Brain microvascular endothelial cell (primary cell): Measurements from ENCODE around the gene C1D.

Source experiments
- DNase-seq: peaks from one replicate; pipeline ENCODE4 v3.0.0-alpha.2; 2020
- H3K27ac ChIP-seq: fragments of 250-450 bp; sonication (Bioruptor Pico); 2 replicates; pipeline ENCODE4 v1.5.1; 2020; ENCODE audit warnings: mild to moderate bottlenecking, moderate library complexity
- H3K27me3 ChIP-seq: fragments of 250-450 bp; sonication (Bioruptor Pico); replicated peaks from 2 replicates; pipeline ENCODE4 v1.5.1; 2020; ENCODE audit warnings: mild to moderate bottlenecking
- H3K36me3 ChIP-seq: fragments of 250-450 bp; sonication (Bioruptor Pico); replicated peaks from 2 replicates; pipeline ENCODE4 v1.5.1; 2020; ENCODE audit warnings: mild to moderate bottlenecking
- H3K4me3 ChIP-seq: 2 replicates; pipeline ENCODE4 v1.5.1; 2011; ENCODE audit warnings: low read depth, mild to moderate bottlenecking, control low read depth, low read length, moderate library complexity
- in situ Hi-C: cut with HindIII; loops from 2 replicates; pipeline ENCODE4 v1.10.0; 2017; ENCODE audit warnings: low sequenced_read_pairs, low pct_ligation_motif_present
- TF ChIP-seq, protein P1 (sequence below): IDR thresholded peaks from 2 replicates; pipeline ENCODE4 v1.5.1; 2011; ENCODE audit warnings: low read depth, mild to moderate bottlenecking, moderate library complexity, low read length, control low read depth, inconsistent platforms; ENCODE audit errors: missing control alignments

C1D gene

DNA sequence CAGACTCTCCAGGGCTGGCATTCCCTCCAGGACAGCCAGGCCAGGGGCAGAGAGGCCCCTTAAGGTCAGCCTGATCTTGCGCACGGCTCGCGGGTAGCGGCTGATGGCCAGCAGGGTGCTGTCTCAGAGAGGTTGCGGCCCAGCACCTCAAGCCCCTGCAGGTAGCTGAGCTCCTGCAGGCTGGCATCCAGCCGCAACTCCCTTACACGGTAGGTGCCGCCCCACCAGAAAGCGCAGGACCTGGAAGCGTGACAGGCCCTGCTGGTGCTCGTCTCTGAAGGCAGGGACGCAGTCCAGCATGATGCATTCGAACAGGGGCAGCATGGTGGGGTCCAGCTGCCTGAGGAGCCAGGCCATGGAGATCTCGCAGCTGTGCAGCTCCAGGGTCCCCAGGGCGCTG, 38.9 kb downstream of the C1D start:
- Histone ChIP-seq H3K4me3 (no peak overlapping the region), H3K27ac (no peak overlapping the region), H3K27me3 (no peaks in the 10 kb centered on the region), H3K36me3 (no peaks in the 10 kb centered on the region)
- in situ Hi-C loops = no loop called here
- TF ChIP-seq, protein P1, sequence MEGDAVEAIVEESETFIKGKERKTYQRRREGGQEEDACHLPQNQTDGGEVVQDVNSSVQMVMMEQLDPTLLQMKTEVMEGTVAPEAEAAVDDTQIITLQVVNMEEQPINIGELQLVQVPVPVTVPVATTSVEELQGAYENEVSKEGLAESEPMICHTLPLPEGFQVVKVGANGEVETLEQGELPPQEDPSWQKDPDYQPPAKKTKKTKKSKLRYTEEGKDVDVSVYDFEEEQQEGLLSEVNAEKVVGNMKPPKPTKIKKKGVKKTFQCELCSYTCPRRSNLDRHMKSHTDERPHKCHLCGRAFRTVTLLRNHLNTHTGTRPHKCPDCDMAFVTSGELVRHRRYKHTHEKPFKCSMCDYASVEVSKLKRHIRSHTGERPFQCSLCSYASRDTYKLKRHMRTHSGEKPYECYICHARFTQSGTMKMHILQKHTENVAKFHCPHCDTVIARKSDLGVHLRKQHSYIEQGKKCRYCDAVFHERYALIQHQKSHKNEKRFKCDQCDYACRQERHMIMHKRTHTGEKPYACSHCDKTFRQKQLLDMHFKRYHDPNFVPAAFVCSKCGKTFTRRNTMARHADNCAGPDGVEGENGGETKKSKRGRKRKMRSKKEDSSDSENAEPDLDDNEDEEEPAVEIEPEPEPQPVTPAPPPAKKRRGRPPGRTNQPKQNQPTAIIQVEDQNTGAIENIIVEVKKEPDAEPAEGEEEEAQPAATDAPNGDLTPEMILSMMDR = no peak
- no peak for DNase-seq

DNA sequence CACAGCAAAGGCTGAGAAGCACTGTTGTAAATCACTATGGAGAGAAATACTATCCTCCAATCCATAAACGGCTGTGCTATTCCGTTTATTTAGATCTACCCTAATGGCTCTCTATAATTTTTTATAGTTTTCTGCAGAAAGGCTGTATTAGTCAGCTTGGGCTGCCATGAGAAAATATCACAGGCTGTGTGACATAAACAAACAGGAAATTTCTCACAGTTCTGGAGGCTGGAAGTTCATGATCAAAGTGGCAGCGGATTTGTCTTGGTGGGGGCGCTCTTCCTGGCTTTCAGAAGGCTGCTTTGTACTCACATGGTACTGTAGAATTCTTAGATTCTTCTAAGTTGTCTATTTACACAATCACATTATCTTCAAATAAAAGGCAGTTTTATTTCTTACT, 44.1 kb downstream of the C1D start:
- no peaks in the 10 kb centered on the region for H3K36me3 ChIP-seq
- no peak overlapping the region for H3K4me3 ChIP-seq
- TF ChIP-seq, protein P1 = no peak
- no peak overlapping the region for H3K27ac ChIP-seq
- no peaks in the 10 kb centered on the region for H3K27me3 ChIP-seq
- in situ Hi-C loops = no loop called here
- DNase-seq = no peak

DNA sequence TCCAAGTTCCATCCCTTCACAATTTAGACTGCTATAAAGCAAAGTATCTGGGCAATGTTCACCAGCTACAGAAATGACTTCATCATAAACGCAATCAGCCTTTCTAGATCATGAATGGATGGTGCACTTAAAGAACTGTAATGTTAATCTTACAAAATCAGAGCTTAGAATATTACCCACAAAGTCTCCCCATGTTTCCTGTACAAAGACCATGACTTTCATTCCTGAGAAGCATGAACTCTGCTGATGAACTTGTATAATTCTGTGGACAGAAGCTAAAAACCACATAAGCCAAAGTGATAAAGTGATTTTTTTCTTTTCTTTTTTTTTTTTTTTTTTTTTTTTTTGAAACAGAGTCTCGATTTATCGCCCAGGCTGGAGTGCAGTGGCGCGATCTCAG, 53.3 kb downstream of the C1D start:
- no peak overlapping the region for H3K4me3 ChIP-seq
- H3K27me3 ChIP-seq = no peaks in the 10 kb centered on the region
- TF ChIP-seq, protein P1 = no peak
- no peak for DNase-seq
- in situ Hi-C loops = no loop called here
- no peak overlapping the region for H3K27ac ChIP-seq
- H3K36me3 ChIP-seq = no peaks in the 10 kb centered on the region

DNA sequence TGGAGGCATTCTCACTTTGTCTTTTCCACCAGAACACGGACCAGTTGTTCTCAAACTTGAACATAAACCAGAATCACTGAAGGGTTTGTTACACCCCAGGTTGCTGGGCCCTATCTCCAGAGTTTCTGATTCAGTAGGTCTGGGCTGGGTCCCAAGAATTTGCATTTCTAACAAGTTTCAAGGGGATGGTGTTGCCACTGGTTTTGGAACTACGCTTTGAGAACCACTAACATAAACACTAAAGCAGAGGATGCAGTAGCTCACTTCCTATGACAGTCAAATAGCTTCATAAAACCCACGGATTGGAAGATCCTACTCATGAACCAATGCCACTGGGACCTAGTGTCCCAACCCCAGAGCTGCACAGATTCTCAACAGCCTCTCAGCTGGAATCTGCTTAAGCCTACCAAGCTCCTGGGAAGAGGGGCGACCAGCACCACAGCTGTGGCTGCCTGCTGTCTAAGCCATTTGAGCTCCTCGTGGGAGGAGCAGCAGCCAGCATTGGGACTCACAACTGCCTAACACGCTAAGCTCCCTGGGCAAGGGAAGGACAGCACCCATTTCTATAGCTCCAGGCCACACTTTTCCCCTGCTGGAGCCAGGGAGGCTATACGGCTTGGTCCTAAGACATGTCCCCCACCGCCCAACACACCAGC, 62.5 kb downstream of the C1D start:
- no peak overlapping the region for H3K4me3 ChIP-seq
- H3K36me3 ChIP-seq = no peaks in the 10 kb centered on the region
- no peak for DNase-seq
- TF ChIP-seq, protein P1 = no peak
- H3K27me3 ChIP-seq = no peaks in the 10 kb centered on the region
- H3K27ac ChIP-seq = no peak overlapping the region
- in situ Hi-C loops = no loop called here

DNA sequence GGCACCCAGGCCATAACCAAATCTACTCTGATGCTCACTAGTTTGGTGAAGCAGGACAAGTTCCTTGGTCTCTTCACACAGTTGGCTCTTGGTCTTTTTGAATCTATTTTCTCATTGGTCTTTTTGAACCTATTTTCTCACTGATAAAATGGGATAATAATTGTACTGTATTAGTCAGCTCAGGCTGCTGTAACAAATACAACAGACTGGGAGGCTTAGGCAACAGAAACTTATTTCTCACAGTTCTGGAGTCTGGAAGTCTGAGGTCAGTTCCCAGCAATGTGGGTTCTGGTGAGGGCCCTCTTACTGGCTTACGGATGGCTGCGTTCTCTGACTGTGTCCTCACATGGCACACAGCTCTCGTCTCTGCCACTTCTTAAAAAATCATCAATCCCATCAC, 63.5 kb downstream of the C1D start:
- in situ Hi-C loops = no loop called here
- TF ChIP-seq, protein P1 = no peak
- Histone ChIP-seq H3K4me3 (no peak overlapping the region), H3K36me3 (no peaks in the 10 kb centered on the region), H3K27ac (no peak overlapping the region), H3K27me3 (no peaks in the 10 kb centered on the region)
- DNase-seq = no peak

DNA sequence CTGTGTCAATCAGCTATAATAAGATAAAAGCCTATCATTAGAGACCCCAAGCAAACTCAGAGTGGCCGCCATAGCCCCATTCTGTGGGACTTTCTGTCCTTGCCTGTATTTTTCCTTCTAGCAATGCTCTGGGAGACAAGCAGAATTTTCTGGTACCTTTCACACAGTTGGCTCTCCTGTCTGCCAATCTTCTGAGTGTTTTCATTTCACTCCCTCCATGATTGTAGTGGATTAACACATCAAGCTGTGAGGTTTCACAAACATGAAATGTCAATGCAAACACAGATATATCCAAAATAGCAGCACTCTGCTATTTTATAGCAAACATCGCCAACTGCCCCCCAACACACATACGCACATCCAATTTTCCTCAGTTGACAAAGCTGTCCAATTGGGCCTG, 64.9 kb downstream of the C1D start:
- in situ Hi-C loops = no loop called here
- no peak overlapping the region for H3K4me3 ChIP-seq
- TF ChIP-seq, protein P1 = no peak
- DNase-seq = no peak
- H3K27ac ChIP-seq = no peak overlapping the region
- no peaks in the 10 kb centered on the region for H3K36me3 ChIP-seq
- H3K27me3 ChIP-seq = no peaks in the 10 kb centered on the region
